HG02870 (cell line): ENCODE results near the gene EXOC3L1.

ENCODE experiments used
- ATAC-seq: cut with Tn5 transposase; IDR thresholded peaks from one replicate; pipeline ENCODE4 v1.9.1; 2021; ENCODE audit warnings: mild to moderate bottlenecking, moderate library complexity; ENCODE audit not compliant: unreplicated experiment

EXOC3L1 gene

GRCh38 chr16:67199011-67199807 is 9.3 kb upstream of the EXOC3L1 start, which contains the start of gene ELMO3:
Gene ELMO3, plus strand, starts transcription at chr16:67199131. Its CDS starts 196 bp downstream, at chr16:67199327.
- no peak for ATAC-seq

GRCh38 chr16:67198238-67198734 is 8.3 kb upstream of the EXOC3L1 start:
- no peak for ATAC-seq

DNA sequence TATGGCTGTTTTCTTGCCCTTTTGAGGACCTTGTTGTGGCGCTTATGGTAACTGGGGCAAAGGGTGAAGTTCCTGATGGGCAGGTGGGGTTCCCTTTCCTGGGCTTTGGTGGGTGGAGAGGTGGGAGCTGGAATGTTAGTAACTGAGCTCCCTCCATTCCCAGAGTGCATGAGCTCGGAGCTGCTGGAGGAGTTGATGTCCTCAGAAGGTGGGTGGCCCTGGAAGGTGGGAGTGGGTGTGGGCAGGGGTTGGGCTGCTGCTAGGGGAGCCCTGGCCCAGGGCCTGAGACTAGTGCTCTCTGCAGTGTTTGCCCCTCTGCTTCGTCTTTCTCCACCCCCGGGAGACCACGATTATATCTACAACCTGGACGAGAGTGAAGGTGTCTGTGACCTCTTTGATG is 7.8 kb upstream of the EXOC3L1 start:
- ATAC-seq, result no peak

GRCh38 chr16:67196881-67197280 is 6.9 kb upstream of the EXOC3L1 start:
- ATAC-seq, result no peak

DNA sequence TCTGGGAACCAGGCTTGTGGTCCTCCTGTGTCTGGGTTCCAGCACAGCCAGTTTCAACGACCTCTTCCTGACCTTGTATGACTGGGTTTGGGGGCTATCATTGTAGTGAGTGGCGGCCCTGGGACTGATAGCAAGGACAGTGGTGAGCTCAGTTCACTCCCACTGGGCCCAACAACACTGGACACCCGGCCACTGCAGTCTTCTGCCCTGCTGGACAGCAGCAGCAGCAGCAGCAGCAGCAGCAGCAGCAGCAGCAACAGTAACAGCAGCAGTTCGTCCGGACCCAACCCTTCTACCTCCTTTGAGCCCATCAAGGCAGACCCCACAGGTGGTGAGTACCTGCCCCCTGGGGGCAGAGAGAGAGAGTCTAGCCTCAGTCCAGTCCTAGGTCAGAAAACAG is 5.7 kb upstream of the EXOC3L1 start:
- ATAC-seq, result no peak

DNA sequence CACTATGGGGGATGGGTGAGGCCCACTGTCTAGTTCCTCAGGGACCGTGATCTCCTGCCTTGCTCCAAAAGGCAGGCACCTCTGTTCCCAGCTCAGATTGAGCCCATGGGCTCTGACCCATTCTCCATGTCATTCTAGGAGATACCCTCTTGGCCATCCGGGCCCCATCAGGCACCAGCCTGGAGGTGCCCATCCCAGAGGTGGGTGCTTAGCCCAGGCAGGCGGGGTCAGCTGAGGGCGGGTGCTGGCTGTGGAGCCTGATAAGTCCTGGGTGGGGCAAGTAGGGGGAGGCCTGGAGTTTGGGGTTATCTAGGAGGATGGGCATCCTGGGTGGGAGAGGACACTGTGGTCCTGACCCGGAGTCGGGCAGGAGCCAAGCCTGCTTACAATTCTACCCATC is 4.3 kb upstream of the EXOC3L1 start:
- no peak for ATAC-seq

DNA sequence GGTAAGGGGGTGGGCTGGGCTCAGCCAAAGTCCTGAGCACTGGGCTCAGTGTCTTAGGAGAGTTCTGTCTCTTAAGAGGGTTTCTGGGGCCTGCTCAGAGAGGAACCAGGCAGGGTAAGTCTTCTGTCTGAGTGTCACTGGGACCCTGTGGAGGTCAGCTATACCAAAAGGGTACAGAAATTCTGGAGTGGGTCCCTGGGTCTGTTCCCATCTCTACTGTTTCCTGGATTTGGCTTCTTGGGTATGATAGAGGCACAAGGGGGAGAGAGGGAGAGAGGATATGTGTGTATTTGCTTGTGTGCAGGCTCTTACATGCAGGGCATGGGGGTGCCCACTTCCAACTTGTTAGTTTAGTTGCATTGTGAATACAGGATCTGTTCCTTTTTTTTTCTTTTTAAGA is 3.6 kb upstream of the EXOC3L1 start:
- ATAC-seq, result no peak

DNA sequence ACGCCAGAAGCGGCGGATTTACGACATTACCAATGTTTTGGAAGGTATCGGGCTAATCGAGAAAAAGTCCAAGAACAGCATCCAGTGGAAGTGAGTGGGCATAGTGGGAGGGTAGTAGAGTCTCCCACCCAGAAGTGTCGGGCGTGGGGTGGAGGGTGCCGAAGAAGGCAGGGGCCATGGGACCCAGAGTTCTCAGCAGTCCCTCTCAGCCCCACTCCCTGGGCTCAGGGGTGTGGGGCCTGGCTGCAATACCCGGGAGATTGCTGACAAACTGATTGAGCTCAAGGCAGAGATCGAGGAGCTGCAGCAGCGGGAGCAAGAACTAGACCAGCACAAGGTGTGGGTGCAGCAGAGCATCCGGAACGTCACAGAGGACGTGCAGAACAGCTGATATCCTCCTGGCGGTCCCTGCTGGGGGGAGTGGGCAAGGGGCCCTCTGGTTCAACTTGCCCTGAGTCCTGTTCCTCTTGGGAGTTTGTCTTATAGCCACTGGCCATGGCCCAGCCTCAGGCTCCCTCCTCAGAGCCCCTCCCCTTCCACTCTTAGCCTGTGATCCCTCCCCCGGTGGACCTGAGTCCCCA is 2.9 kb upstream of the EXOC3L1 start:
- no peak for ATAC-seq

GRCh38 chr16:67191995-67192681 is 2.2 kb upstream of the EXOC3L1 start, which contains the start of gene E2F4:
Gene E2F4, plus strand, starts transcription at chr16:67192155. Its CDS starts 73 bp downstream, at chr16:67192228.
- ATAC-seq, result peak; percentile 85

- no peak for ATAC-seq
Measured at GRCh38 chr16:67191411-67191994, 1.6 kb upstream of the EXOC3L1 start.

GRCh38 chr16:67190448-67191399 is 788 bp upstream of the EXOC3L1 start:
- ATAC-seq, result no peak

GRCh38 chr16:67188798-67189197 is 1.1 kb downstream of the EXOC3L1 start:
- ATAC-seq, result no peak

DNA sequence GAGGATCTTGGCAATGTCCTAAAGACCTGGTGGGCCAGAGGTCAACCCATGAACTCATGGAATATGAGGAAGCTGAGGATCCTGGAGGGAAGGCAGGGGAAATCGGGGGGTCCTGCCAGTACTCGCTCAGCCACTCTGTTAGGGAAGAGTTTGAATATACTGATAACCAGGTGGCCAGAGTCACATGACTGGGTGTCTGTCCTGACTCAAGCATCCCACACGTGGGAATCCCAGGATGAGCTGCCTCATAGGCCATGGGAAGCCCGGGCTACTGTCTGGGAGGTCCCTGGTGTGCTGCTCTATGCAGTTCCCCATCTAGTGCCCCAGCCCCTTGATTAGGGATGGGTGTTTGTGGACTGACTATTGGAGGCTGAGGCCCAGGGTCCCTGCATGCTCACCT is 1.6 kb downstream of the EXOC3L1 start:
- no peak for ATAC-seq

DNA sequence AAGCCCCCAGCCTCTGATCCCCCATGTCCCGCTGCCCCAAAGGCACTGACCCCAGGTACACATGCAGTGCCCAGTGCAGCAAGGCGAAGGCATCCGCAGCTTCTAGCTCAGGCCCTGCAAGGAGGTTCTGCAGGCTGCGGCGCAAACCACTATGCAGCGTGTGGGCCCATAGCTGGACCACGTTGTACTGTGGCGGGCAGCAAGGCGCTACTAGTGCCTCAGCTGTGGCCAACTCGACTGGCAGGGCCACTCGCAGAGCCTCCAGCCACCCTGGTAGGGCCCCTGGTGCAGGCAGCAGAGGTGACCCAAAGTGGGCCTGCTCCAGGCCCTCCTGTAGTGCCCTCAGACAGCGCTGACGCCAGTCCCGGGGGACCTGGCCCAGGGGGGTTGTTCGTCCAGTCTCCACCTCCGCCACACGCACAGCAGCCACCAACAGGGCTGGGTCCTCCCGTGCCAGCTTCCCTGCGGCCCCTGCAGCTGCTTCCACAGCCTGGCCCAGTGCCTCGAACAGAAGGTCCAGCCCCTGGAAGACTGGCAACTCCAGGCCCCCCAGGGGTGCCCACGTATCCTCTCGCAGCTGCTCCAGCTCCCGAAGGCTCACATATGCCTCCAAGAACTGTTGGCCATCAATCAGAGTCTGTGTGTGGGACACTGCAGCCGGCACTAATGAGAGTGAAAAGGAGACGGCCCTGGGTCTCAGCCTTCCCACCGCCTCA is 2.6 kb downstream of the EXOC3L1 start:
- no peak for ATAC-seq

DNA sequence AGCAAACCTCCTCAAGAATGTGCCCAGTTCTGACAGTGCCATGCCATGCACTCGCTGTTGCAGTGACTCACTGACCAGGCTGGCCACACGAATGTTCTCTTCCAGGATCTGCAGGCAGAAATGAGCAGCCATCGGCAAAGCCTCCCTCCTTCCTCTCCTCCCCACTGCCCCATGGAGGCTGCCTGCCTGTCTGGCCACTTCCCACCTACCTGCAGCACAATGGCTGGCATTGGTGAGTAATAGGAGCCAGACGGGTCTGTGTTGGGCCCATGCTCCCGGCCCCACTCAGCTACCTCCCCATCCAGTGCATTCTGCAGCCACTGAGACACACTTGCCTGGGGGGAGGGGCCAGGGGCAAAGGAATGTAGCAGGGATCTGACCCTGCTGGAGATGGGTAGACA is 3.4 kb downstream of the EXOC3L1 start:
- ATAC-seq, result no peak

DNA sequence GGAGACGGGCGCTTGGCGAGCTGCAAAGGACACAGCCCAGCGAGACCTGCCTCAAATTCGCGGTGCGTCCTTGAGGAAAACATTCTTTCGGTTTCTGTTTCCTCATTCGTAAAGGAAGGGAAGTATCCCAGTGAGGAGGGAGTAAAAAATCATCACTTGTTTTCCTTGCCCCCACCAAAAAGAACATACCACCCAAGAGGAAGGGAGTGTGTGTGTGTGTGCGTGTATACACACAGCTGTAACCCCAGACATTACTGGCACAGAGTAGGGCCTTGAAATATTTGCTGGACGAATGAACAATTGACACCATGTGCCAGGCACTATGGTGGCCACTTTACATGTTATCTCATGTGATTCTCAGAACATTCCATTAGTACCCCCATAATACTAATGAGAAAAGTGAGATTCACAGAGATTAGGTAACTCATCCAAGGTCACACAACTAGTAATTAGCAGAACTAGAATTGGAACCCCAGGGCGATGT is 4.2 kb downstream of the EXOC3L1 start:
- no peak for ATAC-seq

DNA sequence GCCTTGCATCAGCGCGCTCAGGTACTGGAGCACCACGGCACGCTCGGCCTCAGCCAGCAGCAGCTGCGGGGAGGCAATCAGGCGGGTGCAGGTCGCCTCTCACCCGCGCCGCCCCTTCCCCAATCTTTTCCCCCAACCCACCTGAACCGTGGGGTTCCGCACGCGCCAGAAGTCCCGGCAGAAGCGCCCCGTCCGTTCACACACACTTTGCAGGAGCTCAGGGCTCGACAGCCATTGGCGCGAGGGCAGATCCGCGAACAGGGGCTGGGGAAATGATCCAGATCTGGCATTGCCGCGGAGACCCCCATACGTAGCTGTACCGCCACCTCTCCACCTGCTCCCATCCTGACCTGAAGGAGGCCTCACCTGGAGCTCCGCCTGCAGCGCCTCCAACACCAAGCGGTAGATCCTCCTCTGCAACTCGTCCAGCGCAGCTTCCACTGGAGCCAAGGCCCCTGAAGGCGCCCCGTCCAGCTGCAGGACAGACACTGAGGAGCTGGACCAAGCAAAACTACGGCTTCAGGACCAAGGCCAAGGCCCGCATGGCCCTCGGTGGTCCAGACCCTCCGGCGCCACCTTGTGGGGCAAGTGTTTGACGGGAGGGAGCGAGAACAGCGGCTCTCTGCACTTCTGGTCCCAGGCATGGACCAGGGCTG is 4.8 kb downstream of the EXOC3L1 start:
- ATAC-seq, result no peak

GRCh38 chr16:67184453-67184994 is 5.4 kb downstream of the EXOC3L1 start:
- ATAC-seq, result no peak
